ENCODE data around the gene AJAP1. TPM values are rescaled to one million over a fixed set of nuclear protein-coding genes. Genes with fewer than 3 reads are reported as not detected.

AJAP1 gene
- total and polyA plus RNA-seq, 2 of the 8 experiments (the other 6 are each of a cell fraction or from before 2014, with no cell fraction given), result 1.9 to 6.2 TPM

GRCh38 chr1:4685523-4685865 lies 31.1 kb downstream of the AJAP1 start:
- H3K14ac ChIP-seq (ENCODE audit: insufficient read length), result no peak overlapping the region
- H2BK5ac ChIP-seq (ENCODE audit: low read depth, low read length), result no peak overlapping the region
- H3K36me3 ChIP-seq (ENCODE audit: control insufficient read depth in 2 of 4, insufficient read depth in 4 of 4, low read length in 3 of 4), result no peaks in the 10 kb centered on the region
- no peaks in the 10 kb centered on the region for H3K9me3 ChIP-seq (ENCODE audit: insufficient read depth in 2 of 2, low read depth in 1 of 2, low read length in 1 of 2)
- POLR2A ChIA-PET (ENCODE audit: partially characterized antibody), result no interaction called here
- H2BK15ac ChIP-seq (ENCODE audit: low read length), result no peak overlapping the region
- H3K4me3 ChIP-seq (ENCODE audit: extremely low read depth in 1 of 4, insufficient read depth in 2 of 4, low read depth in 3 of 4, low read length in 4 of 4), result no peak overlapping the region
- H3K27ac ChIP-seq (ENCODE audit: low read depth, low read length), result no peak overlapping the region
- H2AFZ ChIP-seq (ENCODE audit: low read length), result no peak overlapping the region
- no peaks in the 10 kb centered on the region for H3K79me2 ChIP-seq (ENCODE audit: control insufficient read depth in 1 of 2, insufficient read depth in 2 of 2, low read length in 2 of 2)
- CTCF ChIA-PET (ENCODE audit: partially characterized antibody), result interaction anchor here (0.7 to 2.1 kb wide), 4 partner anchors 9 to 825 kb away, joined by 3 to 6 read pairs (median 4); no protein-coding TSS in a partner anchor
- FAIRE-seq (no peak), DNase-seq (ENCODE audit: low read depth in 1 of 2, low spot score in 2 of 2) (no peak)
- no peak for TF ChIP-seq POLR2AphosphoS5 (IDR thresholded peaks at IDR 0.05; ENCODE audit: low read depth, low read length)
- H3K4me1 ChIP-seq (replicated peaks in 1 of 4; ENCODE audit: control insufficient read depth in 3 of 4, insufficient read depth in 4 of 4, low read length in 3 of 4), result peaks cover 3 to 7% (median 5%) of the 10 kb centered on the region in 4 experiments; a peak in 5 of 7 replicates
- no peak overlapping the region for H3K23ac ChIP-seq (ENCODE audit: insufficient read length)
- H2BK12ac ChIP-seq (ENCODE audit: low read depth, low read length), result no peak overlapping the region
- H2BK20ac ChIP-seq (ENCODE audit: low read length), result no peak overlapping the region
- H3K27me3 ChIP-seq (replicated peaks in 1 of 4; ENCODE audit: control insufficient read depth in 3 of 4, extremely low read depth in 1 of 4, insufficient read depth in 3 of 4, low read length in 3 of 4), result no peaks in the 10 kb centered on the region; a peak in 1 of 7 replicates
- H3K9ac ChIP-seq (replicated peaks in 1 of 4; ENCODE audit: extremely low read depth in 1 of 4, low read depth in 3 of 4, low read length in 3 of 4), result no peak overlapping the region
- H4K20me1 ChIP-seq (replicated peaks in 1 of 2; ENCODE audit: control insufficient read depth in 1 of 2, insufficient read depth in 2 of 2, low read length in 2 of 2), result no peaks in the 10 kb centered on the region
- H4K91ac ChIP-seq (replicated peaks; ENCODE audit: insufficient read length, low read length), result no peak overlapping the region
- no peaks in the 10 kb centered on the region for H3K79me1 ChIP-seq (ENCODE audit: low read depth, low read length)
- H3K4me2 ChIP-seq (ENCODE audit: insufficient read depth in 1 of 2, low read depth in 2 of 2, low read length in 2 of 2), result no peak overlapping the region
- whole genome bisulfite sequencing, 2 experiments (ENCODE audit: extremely low coverage in 1 of 2, insufficient coverage in 1 of 2, insufficient read length in 1 of 2, insufficient replicate concordance in 2 of 2, low coverage in 1 of 2, low lambda C conversion rate in 2 of 2, missing lambda C conversion rate in 1 of 2), result 86% methylated on average over 6 of the region's 6 CpGs; no CpG with 5 or more reads in 1 of the 2 experiments
- no peak overlapping the region for H3K18ac ChIP-seq (ENCODE audit: extremely low read depth, low read length)
- no peak overlapping the region for H4K8ac ChIP-seq (ENCODE audit: extremely low read depth, insufficient read depth, low read length)
- H3K23me2 ChIP-seq (ENCODE audit: low read depth, low read length), result peaks cover 5% of the 10 kb centered on the region; the same call in 1 of the 2 replicates
- no peak overlapping the region for H3K56ac ChIP-seq (replicated peaks; ENCODE audit: insufficient read length, low read depth, low read length)
- H4K5ac ChIP-seq (ENCODE audit: insufficient read length, low read depth, low read length), result no peak overlapping the region
- no peak overlapping the region for H2BK120ac ChIP-seq (replicated peaks; ENCODE audit: low read depth, low read length)
- H3K4ac ChIP-seq (replicated peaks; ENCODE audit: insufficient read length, low read depth, low read length), result no peak overlapping the region
- no peak overlapping the region; the same call in 1 of the 2 replicates for H2AK5ac ChIP-seq (ENCODE audit: low read depth, low read length)

Measured in H1 (cell line).